ENCODE results near the gene TNK1. TPM values are rescaled to one million over a fixed set of nuclear protein-coding genes. Genes with fewer than 3 reads are reported as not detected.

TNK1 gene
- total and polyA plus RNA-seq, 9 of the 15 experiments (the other 6 are each of a cell fraction or from before 2014, with no cell fraction given) = 0.28 to 5.2 (median 2.1) TPM

DNA sequence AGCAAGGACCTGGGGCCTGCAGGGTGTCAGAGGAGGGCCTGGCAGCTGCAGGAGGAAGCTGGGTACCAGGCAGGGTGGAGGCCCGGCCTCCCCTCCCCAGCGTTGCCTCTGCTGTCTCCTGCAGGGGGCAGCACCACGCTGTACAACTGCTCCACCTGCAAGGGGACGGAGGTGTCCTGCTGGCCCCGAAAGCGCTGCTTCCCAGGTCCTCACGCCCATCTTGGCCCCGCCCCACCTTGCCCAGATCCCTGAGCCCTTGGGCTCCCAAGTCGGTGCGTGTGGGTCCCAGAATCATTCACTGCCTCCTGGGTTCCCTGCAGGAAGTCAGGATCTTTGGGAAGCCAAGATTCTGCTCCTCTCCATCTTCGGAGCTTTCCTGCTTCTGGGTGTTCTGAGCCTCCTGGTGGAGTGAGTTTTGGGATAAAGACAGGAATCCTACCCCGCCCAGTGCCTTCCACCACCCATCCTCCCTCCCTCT, 24.8 kb upstream of the TNK1 start (continued):
- TF ChIP-seq MYC (IDR thresholded peaks at IDR 0.05; ENCODE audit: low read depth, low read length) (peak; percentile 35; the same call in 1 of the 2 replicates), MYC (CRISPR knock-in tag; IDR thresholded peaks at IDR 0.05; ENCODE audit: borderline replicate concordance, low read depth) (no peak), RB1 (IDR thresholded peaks at IDR 0.05; ENCODE audit: low read depth) (peak; percentile 42; the same call in 1 of the 2 replicates), KDM4B (IDR thresholded peaks at IDR 0.05; ENCODE audit: borderline replicate concordance in 2 of 2, low read depth in 1 of 2) (peak in 1 of 2 experiments; percentile 62; a peak in 1 of 4 replicates), RCOR1 (IDR thresholded peaks at IDR 0.05; ENCODE audit: borderline replicate concordance in 1 of 2, low read depth in 2 of 2, low read length in 2 of 2) (peak in 1 of 2 experiments; percentile 61; a peak in 2 of 4 replicates), CC2D1A (IDR thresholded peaks at IDR 0.05) (0 out of 2 replicates have a peak, but pooled peaks have one; percentile 46), HNRNPLL (IDR thresholded peaks at IDR 0.05; ENCODE audit: low read depth, low read length, poor library complexity, severe bottlenecking) (no peak), ZEB2 (IDR thresholded peaks at IDR 0.05) (no peak), ZNF436 (CRISPR knock-in tag; IDR thresholded peaks at IDR 0.05) (no peak), CTBP1 (IDR thresholded peaks at IDR 0.05; ENCODE audit: borderline replicate concordance) (peak; percentile 89)
- TF ChIP-seq, protein P1, sequence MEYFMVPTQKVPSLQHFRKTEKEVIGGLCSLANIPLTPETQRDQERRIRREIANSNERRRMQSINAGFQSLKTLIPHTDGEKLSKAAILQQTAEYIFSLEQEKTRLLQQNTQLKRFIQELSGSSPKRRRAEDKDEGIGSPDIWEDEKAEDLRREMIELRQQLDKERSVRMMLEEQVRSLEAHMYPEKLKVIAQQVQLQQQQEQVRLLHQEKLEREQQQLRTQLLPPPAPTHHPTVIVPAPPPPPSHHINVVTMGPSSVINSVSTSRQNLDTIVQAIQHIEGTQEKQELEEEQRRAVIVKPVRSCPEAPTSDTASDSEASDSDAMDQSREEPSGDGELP (CRISPR knock-in tag; IDR thresholded peaks at IDR 0.05; ENCODE audit: borderline replicate concordance) = peak; percentile 77; the same call in 1 of the 2 replicates
- TF ChIP-seq, protein P2, sequence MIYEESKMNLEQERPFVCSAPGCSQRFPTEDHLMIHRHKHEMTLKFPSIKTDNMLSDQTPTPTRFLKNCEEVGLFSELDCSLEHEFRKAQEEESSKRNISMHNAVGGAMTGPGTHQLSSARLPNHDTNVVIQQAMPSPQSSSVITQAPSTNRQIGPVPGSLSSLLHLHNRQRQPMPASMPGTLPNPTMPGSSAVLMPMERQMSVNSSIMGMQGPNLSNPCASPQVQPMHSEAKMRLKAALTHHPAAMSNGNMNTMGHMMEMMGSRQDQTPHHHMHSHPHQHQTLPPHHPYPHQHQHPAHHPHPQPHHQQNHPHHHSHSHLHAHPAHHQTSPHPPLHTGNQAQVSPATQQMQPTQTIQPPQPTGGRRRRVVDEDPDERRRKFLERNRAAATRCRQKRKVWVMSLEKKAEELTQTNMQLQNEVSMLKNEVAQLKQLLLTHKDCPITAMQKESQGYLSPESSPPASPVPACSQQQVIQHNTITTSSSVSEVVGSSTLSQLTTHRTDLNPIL (CRISPR knock-in tag; IDR thresholded peaks at IDR 0.05) = no peak
- TF ChIP-seq, protein P3, sequence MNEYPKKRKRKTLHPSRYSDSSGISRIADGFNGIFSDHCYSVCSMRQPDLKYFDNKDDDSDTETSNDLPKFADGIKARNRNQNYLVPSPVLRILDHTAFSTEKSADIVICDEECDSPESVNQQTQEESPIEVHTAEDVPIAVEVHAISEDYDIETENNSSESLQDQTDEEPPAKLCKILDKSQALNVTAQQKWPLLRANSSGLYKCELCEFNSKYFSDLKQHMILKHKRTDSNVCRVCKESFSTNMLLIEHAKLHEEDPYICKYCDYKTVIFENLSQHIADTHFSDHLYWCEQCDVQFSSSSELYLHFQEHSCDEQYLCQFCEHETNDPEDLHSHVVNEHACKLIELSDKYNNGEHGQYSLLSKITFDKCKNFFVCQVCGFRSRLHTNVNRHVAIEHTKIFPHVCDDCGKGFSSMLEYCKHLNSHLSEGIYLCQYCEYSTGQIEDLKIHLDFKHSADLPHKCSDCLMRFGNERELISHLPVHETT (CRISPR knock-in tag; conservative IDR thresholded peaks at IDR 0.05 in 1 of 2, IDR thresholded peaks at IDR 0.05 in 1 of 2) = no peak
- TF ChIP-seq, protein P4, sequence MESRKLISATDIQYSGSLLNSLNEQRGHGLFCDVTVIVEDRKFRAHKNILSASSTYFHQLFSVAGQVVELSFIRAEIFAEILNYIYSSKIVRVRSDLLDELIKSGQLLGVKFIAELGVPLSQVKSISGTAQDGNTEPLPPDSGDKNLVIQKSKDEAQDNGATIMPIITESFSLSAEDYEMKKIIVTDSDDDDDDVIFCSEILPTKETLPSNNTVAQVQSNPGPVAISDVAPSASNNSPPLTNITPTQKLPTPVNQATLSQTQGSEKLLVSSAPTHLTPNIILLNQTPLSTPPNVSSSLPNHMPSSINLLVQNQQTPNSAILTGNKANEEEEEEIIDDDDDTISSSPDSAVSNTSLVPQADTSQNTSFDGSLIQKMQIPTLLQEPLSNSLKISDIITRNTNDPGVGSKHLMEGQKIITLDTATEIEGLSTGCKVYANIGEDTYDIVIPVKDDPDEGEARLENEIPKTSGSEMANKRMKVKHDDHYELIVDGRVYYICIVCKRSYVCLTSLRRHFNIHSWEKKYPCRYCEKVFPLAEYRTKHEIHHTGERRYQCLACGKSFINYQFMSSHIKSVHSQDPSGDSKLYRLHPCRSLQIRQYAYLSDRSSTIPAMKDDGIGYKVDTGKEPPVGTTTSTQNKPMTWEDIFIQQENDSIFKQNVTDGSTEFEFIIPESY (CRISPR knock-in tag; IDR thresholded peaks at IDR 0.05) = 0 out of 2 replicates have a peak, but pooled peaks have one; percentile 24
- TF ChIP-seq, protein P5, sequence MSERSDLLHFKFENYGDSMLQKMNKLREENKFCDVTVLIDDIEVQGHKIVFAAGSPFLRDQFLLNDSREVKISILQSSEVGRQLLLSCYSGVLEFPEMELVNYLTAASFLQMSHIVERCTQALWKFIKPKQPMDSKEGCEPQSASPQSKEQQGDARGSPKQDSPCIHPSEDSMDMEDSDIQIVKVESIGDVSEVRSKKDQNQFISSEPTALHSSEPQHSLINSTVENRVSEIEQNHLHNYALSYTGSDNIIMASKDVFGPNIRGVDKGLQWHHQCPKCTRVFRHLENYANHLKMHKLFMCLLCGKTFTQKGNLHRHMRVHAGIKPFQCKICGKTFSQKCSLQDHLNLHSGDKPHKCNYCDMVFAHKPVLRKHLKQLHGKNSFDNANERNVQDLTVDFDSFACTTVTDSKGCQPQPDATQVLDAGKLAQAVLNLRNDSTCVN (CRISPR knock-in tag; IDR thresholded peaks at IDR 0.05) = no peak
- TF ChIP-seq, protein P6, sequence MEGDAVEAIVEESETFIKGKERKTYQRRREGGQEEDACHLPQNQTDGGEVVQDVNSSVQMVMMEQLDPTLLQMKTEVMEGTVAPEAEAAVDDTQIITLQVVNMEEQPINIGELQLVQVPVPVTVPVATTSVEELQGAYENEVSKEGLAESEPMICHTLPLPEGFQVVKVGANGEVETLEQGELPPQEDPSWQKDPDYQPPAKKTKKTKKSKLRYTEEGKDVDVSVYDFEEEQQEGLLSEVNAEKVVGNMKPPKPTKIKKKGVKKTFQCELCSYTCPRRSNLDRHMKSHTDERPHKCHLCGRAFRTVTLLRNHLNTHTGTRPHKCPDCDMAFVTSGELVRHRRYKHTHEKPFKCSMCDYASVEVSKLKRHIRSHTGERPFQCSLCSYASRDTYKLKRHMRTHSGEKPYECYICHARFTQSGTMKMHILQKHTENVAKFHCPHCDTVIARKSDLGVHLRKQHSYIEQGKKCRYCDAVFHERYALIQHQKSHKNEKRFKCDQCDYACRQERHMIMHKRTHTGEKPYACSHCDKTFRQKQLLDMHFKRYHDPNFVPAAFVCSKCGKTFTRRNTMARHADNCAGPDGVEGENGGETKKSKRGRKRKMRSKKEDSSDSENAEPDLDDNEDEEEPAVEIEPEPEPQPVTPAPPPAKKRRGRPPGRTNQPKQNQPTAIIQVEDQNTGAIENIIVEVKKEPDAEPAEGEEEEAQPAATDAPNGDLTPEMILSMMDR (IDR thresholded peaks at IDR 0.05 in 2 of 3, conservative IDR thresholded peaks at IDR 0.05 in 1 of 3; ENCODE audit: insufficient read depth in 2 of 3, low read depth in 1 of 3, low read length in 3 of 3) = peak; percentile 81 to 86 (median 84)
